Muscle layer of colon (tissue), 2 donors: Measurements from ENCODE around the gene PLEKHA5.
"Not testable (repeated sequence)": the region's sequence is repeated elsewhere in the genome, so short reads cannot be mapped to it uniquely, and the experiment has no call there.

Experiments used
- H3K27ac ChIP-seq: one replicate; pipeline ENCODE4 v1.7.0; 2013; ENCODE audit warnings: low read depth, mild to moderate bottlenecking, low read length, moderate library complexity
- H3K27me3 ChIP-seq, 2 donors: one replicate each; pipeline ENCODE4 v1.7.0; 2013; ENCODE audit warnings: low read length in 2 of 2, mild to moderate bottlenecking in 2 of 2; ENCODE audit not compliant: insufficient read depth in 2 of 2, control insufficient read depth in 1 of 2
- H3K36me3 ChIP-seq: one replicate; pipeline ENCODE4 v1.7.0; 2013; ENCODE audit warnings: mild to moderate bottlenecking, low read length; ENCODE audit not compliant: insufficient read depth
- H3K4me1 ChIP-seq: one replicate; pipeline ENCODE4 v1.7.0; 2013; ENCODE audit warnings: mild to moderate bottlenecking, low read length; ENCODE audit not compliant: insufficient read depth
- H3K4me3 ChIP-seq, 2 donors: one replicate each; pipeline ENCODE4 v1.7.0; 2013; ENCODE audit warnings: low read length in 2 of 2, low read depth in 1 of 2, mild to moderate bottlenecking in 1 of 2, moderate library complexity in 1 of 2
- H3K9ac ChIP-seq: one replicate; pipeline ENCODE4 v1.7.0; 2013; ENCODE audit warnings: low read length
- H3K9me3 ChIP-seq: one replicate; pipeline ENCODE4 v1.7.0; 2013; ENCODE audit warnings: mild to moderate bottlenecking, low read length
- donor health status: abdominal sarcoma.
- donor health status: Adenocarcinoma of cecum.

PLEKHA5 gene

GRCh38 chr12:19373586-19373985 is 244.1 kb downstream of the PLEKHA5 start:
- H3K36me3 ChIP-seq, result peaks cover 3% of the 10 kb centered on the region
- H3K9me3 ChIP-seq, result no peaks in the 10 kb centered on the region

DNA sequence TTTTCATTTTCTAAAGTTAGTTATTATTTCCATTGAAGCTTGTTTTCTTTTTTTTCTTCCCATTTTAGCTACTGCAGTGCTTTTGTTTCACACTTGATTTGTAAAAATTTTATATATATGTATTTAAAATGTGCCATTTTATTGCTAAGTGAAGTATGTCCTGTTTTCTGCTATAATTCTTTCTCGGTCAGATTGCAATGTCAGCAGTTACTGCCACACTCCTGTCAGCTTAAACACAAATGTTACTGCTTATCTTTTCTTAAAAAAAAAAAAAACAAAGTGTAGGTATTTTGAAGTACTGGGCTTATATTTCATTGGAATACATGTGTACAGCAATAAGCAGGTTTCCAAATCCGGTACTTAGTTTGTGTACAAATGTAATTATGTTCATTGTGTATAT is 246.4 kb downstream of the PLEKHA5 start:
- peaks cover 3% of the 10 kb centered on the region for H3K36me3 ChIP-seq
- no peak overlapping the region for H3K27ac ChIP-seq
- H3K9me3 ChIP-seq, result no peaks in the 10 kb centered on the region
- no peak overlapping the region for H3K9ac ChIP-seq
- H3K4me3 ChIP-seq, result no peak overlapping the region
- H3K27me3 ChIP-seq, result no peaks in the 10 kb centered on the region
- H3K4me1 ChIP-seq, result no peaks in the 10 kb centered on the region

More at GRCh38 chr12:19373586-19373985, 244.1 kb downstream of the PLEKHA5 start:
- Histone ChIP-seq H3K4me3 (no peak overlapping the region), H3K9ac (no peak overlapping the region), H3K27me3 (no peaks in the 10 kb centered on the region), H3K27ac (no peak overlapping the region), H3K4me1 (no peaks in the 10 kb centered on the region)

GRCh38 chr12:19376691-19377090 is 247.2 kb downstream of the PLEKHA5 start:
- Histone ChIP-seq H3K36me3 (no peaks in the 10 kb centered on the region), H3K9me3 (no peaks in the 10 kb centered on the region)

DNA sequence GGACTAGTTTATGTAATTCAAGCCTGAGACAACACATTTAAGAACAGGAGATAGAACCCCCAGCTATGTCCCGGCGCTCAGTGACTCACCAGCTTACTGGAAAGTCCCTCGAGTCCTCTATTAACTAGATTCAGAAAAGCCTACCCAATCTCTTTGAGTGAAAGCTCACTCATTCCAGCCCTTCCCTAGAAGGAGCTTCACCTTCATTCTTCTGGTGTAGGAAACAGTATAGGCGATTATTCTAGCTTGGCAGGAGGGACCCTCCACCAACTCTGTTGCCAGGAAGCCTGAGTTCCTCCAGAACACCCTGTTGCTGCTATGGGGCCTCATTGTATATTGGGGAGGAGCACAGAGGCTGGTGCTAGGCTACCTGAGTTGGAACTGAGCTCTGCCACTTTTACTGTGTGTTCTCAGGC is 252.6 kb downstream of the PLEKHA5 start:
- no peak overlapping the region for H3K9ac ChIP-seq
- no peak overlapping the region for H3K27ac ChIP-seq
- no peak overlapping the region for H3K4me3 ChIP-seq
- H3K4me1 ChIP-seq, result no peaks in the 10 kb centered on the region
- no peaks in the 10 kb centered on the region for H3K9me3 ChIP-seq
- H3K36me3 ChIP-seq, result no peaks in the 10 kb centered on the region
- no peaks in the 10 kb centered on the region for H3K27me3 ChIP-seq

More at GRCh38 chr12:19376691-19377090, 247.2 kb downstream of the PLEKHA5 start:
- H3K9ac ChIP-seq, result no peak overlapping the region
- no peaks in the 10 kb centered on the region for H3K4me1 ChIP-seq
- no peak overlapping the region for H3K27ac ChIP-seq
- no peaks in the 10 kb centered on the region for H3K27me3 ChIP-seq
- no peak overlapping the region for H3K4me3 ChIP-seq

GRCh38 chr12:19382563-19382962 is 253.0 kb downstream of the PLEKHA5 start:
- Histone ChIP-seq H3K9ac (no peak overlapping the region), H3K4me1 (no peaks in the 10 kb centered on the region), H3K9me3 (no peaks in the 10 kb centered on the region), H3K27ac (no peak overlapping the region), H3K36me3 (no peaks in the 10 kb centered on the region), H3K27me3 (no peaks in the 10 kb centered on the region), H3K4me3 (no peak overlapping the region)

- no peaks in the 10 kb centered on the region for H3K4me1 ChIP-seq
- H3K4me3 ChIP-seq, result no peak overlapping the region
- no peak overlapping the region for H3K27ac ChIP-seq
- no peak overlapping the region for H3K9ac ChIP-seq
- H3K27me3 ChIP-seq, result no peaks in the 10 kb centered on the region
- H3K36me3 ChIP-seq, result no peaks in the 10 kb centered on the region
- no peaks in the 10 kb centered on the region for H3K9me3 ChIP-seq
These were observed 257.6 kb downstream of the PLEKHA5 start for GRCh38 chr12:19387161-19387560.

- no peaks in the 10 kb centered on the region for H3K36me3 ChIP-seq
- H3K9ac ChIP-seq, result no peak overlapping the region
- no peaks in the 10 kb centered on the region for H3K9me3 ChIP-seq
- H3K4me1 ChIP-seq, result no peaks in the 10 kb centered on the region
- H3K27me3 ChIP-seq, result no peaks in the 10 kb centered on the region
- H3K27ac ChIP-seq, result no peak overlapping the region
- no peak overlapping the region for H3K4me3 ChIP-seq
These were observed 258.6 kb downstream of the PLEKHA5 start for GRCh38 chr12:19388131-19388549.

DNA sequence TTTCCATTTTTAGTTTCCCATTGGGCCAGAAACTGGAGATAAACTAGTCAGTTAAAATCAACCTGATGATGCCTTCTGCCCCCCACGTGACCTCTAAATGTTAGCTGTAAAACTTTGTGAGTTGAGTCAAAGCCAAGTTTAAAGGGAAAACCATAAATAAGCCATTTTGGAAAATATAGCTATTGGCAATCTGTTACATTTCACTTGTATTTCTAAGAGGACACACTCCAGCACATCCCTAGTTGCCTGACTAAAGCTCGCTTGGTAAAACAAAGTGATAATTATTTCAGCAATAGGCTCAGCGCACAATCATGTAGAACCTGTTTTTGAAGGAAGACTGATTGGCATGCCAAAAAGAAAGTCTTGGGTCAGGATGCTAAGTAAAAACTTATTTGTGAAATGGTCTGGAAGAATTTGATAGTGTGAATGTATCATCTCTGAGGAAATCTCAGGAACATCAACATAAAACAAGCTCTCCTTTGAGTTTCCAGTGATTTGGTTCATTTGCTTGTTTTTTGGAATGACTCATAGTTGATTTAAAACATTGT is 260.6 kb downstream of the PLEKHA5 start:
- H3K9me3 ChIP-seq, result no peaks in the 10 kb centered on the region
- no peak overlapping the region for H3K4me3 ChIP-seq
- H3K9ac ChIP-seq, result no peak overlapping the region
- H3K36me3 ChIP-seq, result no peaks in the 10 kb centered on the region
- H3K27ac ChIP-seq, result no peak overlapping the region
- H3K27me3 ChIP-seq, result no peaks in the 10 kb centered on the region
- no peaks in the 10 kb centered on the region for H3K4me1 ChIP-seq

- H3K4me1 ChIP-seq, H3K4me3 ChIP-seq, H3K9me3 ChIP-seq, H3K27ac ChIP-seq, H3K36me3 ChIP-seq, H3K9ac ChIP-seq, H3K27me3 ChIP-seq: not testable (repeated sequence)
These were observed 263.1 kb downstream of the PLEKHA5 start for GRCh38 chr12:19392644-19393043.

- Histone ChIP-seq H3K9ac (no peak overlapping the region), H3K4me3 (no peak overlapping the region), H3K27me3 (no peaks in the 10 kb centered on the region), H3K4me1 (no peaks in the 10 kb centered on the region), H3K27ac (no peak overlapping the region), H3K36me3 (no peaks in the 10 kb centered on the region), H3K9me3 (no peaks in the 10 kb centered on the region)
These were observed 264.9 kb downstream of the PLEKHA5 start for GRCh38 chr12:19394385-19394784.

GRCh38 chr12:19397534-19397933 is 268.0 kb downstream of the PLEKHA5 start:
- no peaks in the 10 kb centered on the region for H3K4me1 ChIP-seq
- H3K27me3 ChIP-seq, result no peaks in the 10 kb centered on the region
- H3K36me3 ChIP-seq, result no peaks in the 10 kb centered on the region
- no peak overlapping the region for H3K27ac ChIP-seq
- no peak overlapping the region for H3K4me3 ChIP-seq
- H3K9ac ChIP-seq, result no peak overlapping the region
- H3K9me3 ChIP-seq, result no peaks in the 10 kb centered on the region
